HUES48 (cell line): Measurements from ENCODE around the gene KCNMA1.

Source experiments
- H3K27ac ChIP-seq: one replicate; pipeline ENCODE4 v1.7.0; 2013; ENCODE audit warnings: low read depth, low read length, inconsistent platforms
- H3K27me3 ChIP-seq: 2 replicates; pipeline ENCODE4 v1.6.1; 2013; ENCODE audit warnings: mild to moderate bottlenecking, low read length; ENCODE audit not compliant: control insufficient read depth, insufficient read depth
- H3K36me3 ChIP-seq: 2 replicates; pipeline ENCODE4 v1.6.1; 2013; ENCODE audit warnings: low read length; ENCODE audit not compliant: control insufficient read depth, insufficient read depth
- H3K4me1 ChIP-seq: 2 replicates; pipeline ENCODE4 v1.6.1; 2013; ENCODE audit warnings: mild to moderate bottlenecking, low read length; ENCODE audit not compliant: control insufficient read depth, insufficient read depth
- H3K4me3 ChIP-seq: 2 replicates; pipeline ENCODE4 v1.5.1; 2013; ENCODE audit warnings: mild to moderate bottlenecking, low read depth, low read length
- H3K9ac ChIP-seq: 2 replicates; pipeline ENCODE4 v1.6.1; 2013; ENCODE audit warnings: mild to moderate bottlenecking, low read depth, low read length, moderate library complexity
- H3K9me3 ChIP-seq: 2 replicates; pipeline ENCODE4 v1.6.1; 2013; ENCODE audit warnings: low read length; ENCODE audit not compliant: control insufficient read depth, insufficient read depth

Gene KCNMA1

GRCh38 chr10:77553966-77554365 is 83.6 kb downstream of the KCNMA1 start:
- Histone ChIP-seq H3K4me1 (no peaks in the 10 kb centered on the region), H3K27ac (no peak overlapping the region), H3K36me3 (no peaks in the 10 kb centered on the region), H3K4me3 (no peak overlapping the region), H3K9ac (no peak overlapping the region), H3K27me3 (no peaks in the 10 kb centered on the region), H3K9me3 (no peaks in the 10 kb centered on the region)

- no peaks in the 10 kb centered on the region for H3K9me3 ChIP-seq
- no peaks in the 10 kb centered on the region for H3K4me1 ChIP-seq
Observed at GRCh38 chr10:77553311-77553710, 84.3 kb downstream of the KCNMA1 start.

GRCh38 chr10:77552252-77552651 is 85.4 kb downstream of the KCNMA1 start:
- no peak overlapping the region for H3K9ac ChIP-seq
- no peaks in the 10 kb centered on the region for H3K4me1 ChIP-seq
- H3K27ac ChIP-seq, result no peak overlapping the region
- no peaks in the 10 kb centered on the region for H3K36me3 ChIP-seq
- no peaks in the 10 kb centered on the region for H3K27me3 ChIP-seq
- no peaks in the 10 kb centered on the region for H3K9me3 ChIP-seq
- H3K4me3 ChIP-seq, result no peak overlapping the region

More at GRCh38 chr10:77553311-77553710, 84.3 kb downstream of the KCNMA1 start:
- Histone ChIP-seq H3K27ac (no peak overlapping the region), H3K4me3 (no peak overlapping the region), H3K36me3 (no peaks in the 10 kb centered on the region), H3K27me3 (no peaks in the 10 kb centered on the region), H3K9ac (no peak overlapping the region)

- H3K4me1 ChIP-seq, result no peaks in the 10 kb centered on the region
- H3K27ac ChIP-seq, result no peak overlapping the region
- H3K9me3 ChIP-seq, result no peaks in the 10 kb centered on the region
- no peak overlapping the region for H3K4me3 ChIP-seq
- no peaks in the 10 kb centered on the region for H3K36me3 ChIP-seq
- H3K9ac ChIP-seq, result no peak overlapping the region
- no peaks in the 10 kb centered on the region for H3K27me3 ChIP-seq
Observed at GRCh38 chr10:77550378-77550777, 87.2 kb downstream of the KCNMA1 start.

GRCh38 chr10:77548671-77549070 is 88.9 kb downstream of the KCNMA1 start:
- H3K9me3 ChIP-seq, result no peaks in the 10 kb centered on the region
- H3K36me3 ChIP-seq, result no peaks in the 10 kb centered on the region
- H3K27ac ChIP-seq, result no peak overlapping the region
- H3K9ac ChIP-seq, result no peak overlapping the region
- H3K4me1 ChIP-seq, result no peaks in the 10 kb centered on the region
- no peaks in the 10 kb centered on the region for H3K27me3 ChIP-seq
- H3K4me3 ChIP-seq, result no peak overlapping the region

GRCh38 chr10:77548157-77548556 is 89.5 kb downstream of the KCNMA1 start:
- H3K27ac ChIP-seq, result no peak overlapping the region
- no peak overlapping the region for H3K4me3 ChIP-seq
- no peaks in the 10 kb centered on the region for H3K4me1 ChIP-seq
- H3K9me3 ChIP-seq, result no peaks in the 10 kb centered on the region
- no peaks in the 10 kb centered on the region for H3K36me3 ChIP-seq
- H3K27me3 ChIP-seq, result no peaks in the 10 kb centered on the region
- no peak overlapping the region for H3K9ac ChIP-seq

GRCh38 chr10:77547307-77548050 is 90.1 kb downstream of the KCNMA1 start:
- Histone ChIP-seq H3K36me3 (no peaks in the 10 kb centered on the region), H3K4me1 (no peaks in the 10 kb centered on the region)

GRCh38 chr10:77546042-77546441 is 91.6 kb downstream of the KCNMA1 start:
- Histone ChIP-seq H3K9me3 (no peaks in the 10 kb centered on the region), H3K9ac (no peak overlapping the region), H3K4me3 (no peak overlapping the region), H3K36me3 (no peaks in the 10 kb centered on the region), H3K4me1 (no peaks in the 10 kb centered on the region), H3K27me3 (no peaks in the 10 kb centered on the region), H3K27ac (no peak overlapping the region)

More at GRCh38 chr10:77547307-77548050, 90.1 kb downstream of the KCNMA1 start:
- Histone ChIP-seq H3K9me3 (no peaks in the 10 kb centered on the region), H3K4me3 (no peak overlapping the region), H3K27ac (no peak overlapping the region), H3K9ac (no peak overlapping the region), H3K27me3 (no peaks in the 10 kb centered on the region)

- no peaks in the 10 kb centered on the region for H3K9me3 ChIP-seq
- H3K9ac ChIP-seq, result no peak overlapping the region
- no peak overlapping the region for H3K4me3 ChIP-seq
- H3K36me3 ChIP-seq, result no peaks in the 10 kb centered on the region
- H3K27ac ChIP-seq, result no peak overlapping the region
- no peaks in the 10 kb centered on the region for H3K27me3 ChIP-seq
- H3K4me1 ChIP-seq, result no peaks in the 10 kb centered on the region
Observed at GRCh38 chr10:77545585-77545984, 92.0 kb downstream of the KCNMA1 start.

- H3K9me3 ChIP-seq, result no peaks in the 10 kb centered on the region
- no peak overlapping the region for H3K4me3 ChIP-seq
- H3K4me1 ChIP-seq, result no peaks in the 10 kb centered on the region
- no peak overlapping the region for H3K9ac ChIP-seq
- H3K36me3 ChIP-seq, result no peaks in the 10 kb centered on the region
- no peak overlapping the region for H3K27ac ChIP-seq
- H3K27me3 ChIP-seq, result no peaks in the 10 kb centered on the region
Observed at GRCh38 chr10:77544617-77545016, 93.0 kb downstream of the KCNMA1 start.

- H3K4me1 ChIP-seq, result no peaks in the 10 kb centered on the region
- no peaks in the 10 kb centered on the region for H3K27me3 ChIP-seq
- no peak overlapping the region for H3K27ac ChIP-seq
- H3K4me3 ChIP-seq, result no peak overlapping the region
- H3K9ac ChIP-seq, result no peak overlapping the region
- no peaks in the 10 kb centered on the region for H3K9me3 ChIP-seq
- no peaks in the 10 kb centered on the region for H3K36me3 ChIP-seq
Observed at GRCh38 chr10:77542710-77543259, 94.8 kb downstream of the KCNMA1 start.
